Fibroblast of lung (primary cell): ENCODE results near the gene NR2E1.

Source experiments
- CTCF ChIP-seq, 2 donors: IDR thresholded peaks in 1 of 2; conservative IDR thresholded peaks in 1 of 2; 1 replicate in 1 of 2; 2 replicates in 1 of 2; pipeline ENCODE4 v1.5.1; 2011 to 2012; ENCODE audit warnings: low read length in 2 of 2, control low read depth in 1 of 2, inconsistent platforms in 1 of 2, low read depth in 1 of 2, mild to moderate bottlenecking in 1 of 2
- EZH2 ChIP-seq: IDR thresholded peaks from 2 replicates; pipeline ENCODE4 v1.5.1; 2012; ENCODE audit warnings: low read length, control low read depth, mild to moderate bottlenecking; ENCODE audit errors: missing control alignments

GRCh38 chr6:108163644-108164542, 1.9 kb upstream of the NR2E1 start:
- TF ChIP-seq CTCF (conservative IDR thresholded peaks at IDR 0.05 in 1 of 2, IDR thresholded peaks at IDR 0.05 in 1 of 2; ENCODE audit: low read depth in 1 of 2, low read length in 2 of 2) (no peak), EZH2 (peak; percentile 64)
